ENCODE data around the gene LYST.

DNA sequence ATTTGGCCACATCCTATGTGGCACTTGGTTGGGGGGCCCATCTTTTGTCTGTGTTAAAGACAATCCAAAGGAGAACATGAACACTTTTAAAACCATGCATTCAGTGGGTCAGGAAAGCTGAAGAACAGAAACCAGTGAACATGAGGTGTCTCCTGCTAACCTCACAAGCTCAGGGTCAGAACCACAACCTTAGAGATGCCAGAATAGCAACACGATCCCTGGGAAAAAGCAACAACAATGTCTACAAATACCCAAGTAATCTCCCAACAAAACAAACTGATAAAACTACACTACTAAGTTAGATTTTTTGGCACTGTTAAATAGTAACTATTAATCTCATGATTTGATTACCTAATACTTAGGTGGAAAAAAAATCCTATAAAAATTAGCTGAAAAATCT lies 183.1 kb downstream of the LYST start:
- TF ChIP-seq POLR2A (IDR thresholded peaks at IDR 0.05) = no peak
- TF ChIP-seq, protein P1, sequence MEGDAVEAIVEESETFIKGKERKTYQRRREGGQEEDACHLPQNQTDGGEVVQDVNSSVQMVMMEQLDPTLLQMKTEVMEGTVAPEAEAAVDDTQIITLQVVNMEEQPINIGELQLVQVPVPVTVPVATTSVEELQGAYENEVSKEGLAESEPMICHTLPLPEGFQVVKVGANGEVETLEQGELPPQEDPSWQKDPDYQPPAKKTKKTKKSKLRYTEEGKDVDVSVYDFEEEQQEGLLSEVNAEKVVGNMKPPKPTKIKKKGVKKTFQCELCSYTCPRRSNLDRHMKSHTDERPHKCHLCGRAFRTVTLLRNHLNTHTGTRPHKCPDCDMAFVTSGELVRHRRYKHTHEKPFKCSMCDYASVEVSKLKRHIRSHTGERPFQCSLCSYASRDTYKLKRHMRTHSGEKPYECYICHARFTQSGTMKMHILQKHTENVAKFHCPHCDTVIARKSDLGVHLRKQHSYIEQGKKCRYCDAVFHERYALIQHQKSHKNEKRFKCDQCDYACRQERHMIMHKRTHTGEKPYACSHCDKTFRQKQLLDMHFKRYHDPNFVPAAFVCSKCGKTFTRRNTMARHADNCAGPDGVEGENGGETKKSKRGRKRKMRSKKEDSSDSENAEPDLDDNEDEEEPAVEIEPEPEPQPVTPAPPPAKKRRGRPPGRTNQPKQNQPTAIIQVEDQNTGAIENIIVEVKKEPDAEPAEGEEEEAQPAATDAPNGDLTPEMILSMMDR (IDR thresholded peaks at IDR 0.05 in 8 of 11, conservative IDR thresholded peaks at IDR 0.05 in 3 of 11) = no peak

All from spleen (tissue), 7 donors.